Measurements from ENCODE around the gene CCDC142.
"Not testable (repeated sequence)": the region's sequence is repeated elsewhere in the genome, so short reads cannot be mapped to it uniquely, and the experiment has no call there.

Gene CCDC142

GRCh38 chr2:74447230-74447999 lies 35.4 kb downstream of the CCDC142 start:
- no peaks in the 10 kb centered on the region for H3K9me3 ChIP-seq (replicated peaks; ENCODE audit: insufficient read depth, low read length)
- H3K27me3 ChIP-seq (replicated peaks; ENCODE audit: insufficient read depth, low read length): peaks cover 14% of the 10 kb centered on the region
- H4K20me1 ChIP-seq (ENCODE audit: insufficient read depth, low read length): no peaks in the 10 kb centered on the region
- H3F3A ChIP-seq (ENCODE audit: insufficient read depth, low read length): no peaks in the 10 kb centered on the region
- H3K27ac ChIP-seq (ENCODE audit: low read length): no peak overlapping the region
- no peak for DNase-seq
- H3K9ac ChIP-seq (ENCODE audit: low read length): no peak overlapping the region
- H3K36me3 ChIP-seq (replicated peaks; ENCODE audit: insufficient read depth, low read length): no peaks in the 10 kb centered on the region
- H3K9me2 ChIP-seq (replicated peaks; ENCODE audit: insufficient read depth, low read length): no peaks in the 10 kb centered on the region
- no peak overlapping the region for H3K4me2 ChIP-seq (ENCODE audit: low read depth, low read length)
- H2AFZ ChIP-seq (ENCODE audit: low read length): no peak overlapping the region
- no peak for TF ChIP-seq EZH2 (optimal IDR thresholded peaks at IDR 0.05; ENCODE audit: low read depth, low read length)
- no peak for TF ChIP-seq EZH2phosphoT487 (IDR thresholded peaks at IDR 0.05; ENCODE audit: low read length)
- TF ChIP-seq CTCF (IDR thresholded peaks at IDR 0.05; ENCODE audit: low read length): no peak
- no peaks in the 10 kb centered on the region for H3K79me2 ChIP-seq (ENCODE audit: low read length)
- H3K4me3 ChIP-seq (ENCODE audit: low read length): no peak overlapping the region
- H3K4me1 ChIP-seq (ENCODE audit: low read length): 0 out of 2 replicates have a peak, but pooled peaks cover under 1% of the 10 kb centered on the region

- no peak overlapping the region for H2AFZ ChIP-seq (ENCODE audit: low read length)
Measured at GRCh38 chr2:74444498-74445318, 38.1 kb downstream of the CCDC142 start.

GRCh38 chr2:74442483-74443297 lies 40.1 kb downstream of the CCDC142 start:
- H3K9ac ChIP-seq (ENCODE audit: low read length); H3K4me1 ChIP-seq (ENCODE audit: low read length); H4K20me1 ChIP-seq (ENCODE audit: insufficient read depth, low read length); H3K4me3 ChIP-seq (ENCODE audit: low read length); H3K4me2 ChIP-seq (ENCODE audit: low read depth, low read length); DNase-seq; H3K27ac ChIP-seq (ENCODE audit: low read length); H2AFZ ChIP-seq (ENCODE audit: low read length); H3K79me2 ChIP-seq (ENCODE audit: low read length); H3K36me3 ChIP-seq (replicated peaks; ENCODE audit: insufficient read depth, low read length); H3F3A ChIP-seq (ENCODE audit: insufficient read depth, low read length); H3K9me3 ChIP-seq (replicated peaks; ENCODE audit: insufficient read depth, low read length); H3K9me2 ChIP-seq (replicated peaks; ENCODE audit: insufficient read depth, low read length): not testable (repeated sequence)
- H3K27me3 ChIP-seq (replicated peaks; ENCODE audit: insufficient read depth, low read length): peaks cover 31% of the 10 kb centered on the region

More at GRCh38 chr2:74444498-74445318, 38.1 kb downstream of the CCDC142 start:
- H3K4me3 ChIP-seq (ENCODE audit: low read length): no peak overlapping the region
- H3K27me3 ChIP-seq (replicated peaks; ENCODE audit: insufficient read depth, low read length): peaks cover 31% of the 10 kb centered on the region
- no peaks in the 10 kb centered on the region for H4K20me1 ChIP-seq (ENCODE audit: insufficient read depth, low read length)
- H3K4me2 ChIP-seq (ENCODE audit: low read depth, low read length): no peak overlapping the region
- no peaks in the 10 kb centered on the region for H3K79me2 ChIP-seq (ENCODE audit: low read length)
- H3K9me2 ChIP-seq (replicated peaks; ENCODE audit: insufficient read depth, low read length): no peaks in the 10 kb centered on the region
- H3K4me1 ChIP-seq (ENCODE audit: low read length): peaks cover 5% of the 10 kb centered on the region
- no peak for TF ChIP-seq CTCF (IDR thresholded peaks at IDR 0.05; ENCODE audit: low read length)
- no peak for TF ChIP-seq EZH2 (optimal IDR thresholded peaks at IDR 0.05; ENCODE audit: low read depth, low read length)
- no peak for TF ChIP-seq EZH2phosphoT487 (IDR thresholded peaks at IDR 0.05; ENCODE audit: low read length)
- no peak overlapping the region for H3K9ac ChIP-seq (ENCODE audit: low read length)
- H3K36me3 ChIP-seq (replicated peaks; ENCODE audit: insufficient read depth, low read length): no peaks in the 10 kb centered on the region
- DNase-seq: no peak
- H3K27ac ChIP-seq (ENCODE audit: low read length): no peak overlapping the region
- H3F3A ChIP-seq (ENCODE audit: insufficient read depth, low read length): no peaks in the 10 kb centered on the region
- no peaks in the 10 kb centered on the region for H3K9me3 ChIP-seq (replicated peaks; ENCODE audit: insufficient read depth, low read length)

All from MM.1S (cell line).